IMR-90 (cell line): Measurements from ENCODE around the gene LIPK.

Source experiments
- BHLHE40 ChIP-seq: fragments of 150-350 bp; IDR thresholded peaks from 2 replicates; pipeline ENCODE4 v1.6.1; 2016; ENCODE audit warnings: mild to moderate bottlenecking, low read depth, low read length
- CEBPB ChIP-seq: IDR thresholded peaks from 2 replicates; pipeline ENCODE4 v1.6.1; 2012; ENCODE audit warnings: low read depth, low read length, improper control_type of control experiment
- FOS ChIP-seq: fragments of 150-350 bp; IDR thresholded peaks from 2 replicates; pipeline ENCODE4 v1.6.1; 2016; ENCODE audit warnings: low read depth, low read length
- MXI1 ChIP-seq: IDR thresholded peaks from 2 replicates; pipeline ENCODE4 v1.6.1; 2012; ENCODE audit warnings: low read depth, mild to moderate bottlenecking, low read length, moderate library complexity, borderline replicate concordance
- POLR2A ChIP-seq: IDR thresholded peaks from 2 replicates; pipeline ENCODE4 v1.6.1; 2012; ENCODE audit warnings: mild to moderate bottlenecking, low read depth, low read length
- TF ChIP-seq, protein P1 (sequence below): conservative IDR thresholded peaks from 2 replicates; pipeline ENCODE4 v1.5.1; 2012; ENCODE audit warnings: mild to moderate bottlenecking, low read depth, low read length, improper control_type of control experiment
- TF ChIP-seq, protein P2 (sequence below): fragments of 150-350 bp; IDR thresholded peaks from 2 replicates; pipeline ENCODE4 v1.6.1; 2017; ENCODE audit warnings: mild to moderate bottlenecking, antibody characterized with exemption, low read length, low read depth

DNA sequence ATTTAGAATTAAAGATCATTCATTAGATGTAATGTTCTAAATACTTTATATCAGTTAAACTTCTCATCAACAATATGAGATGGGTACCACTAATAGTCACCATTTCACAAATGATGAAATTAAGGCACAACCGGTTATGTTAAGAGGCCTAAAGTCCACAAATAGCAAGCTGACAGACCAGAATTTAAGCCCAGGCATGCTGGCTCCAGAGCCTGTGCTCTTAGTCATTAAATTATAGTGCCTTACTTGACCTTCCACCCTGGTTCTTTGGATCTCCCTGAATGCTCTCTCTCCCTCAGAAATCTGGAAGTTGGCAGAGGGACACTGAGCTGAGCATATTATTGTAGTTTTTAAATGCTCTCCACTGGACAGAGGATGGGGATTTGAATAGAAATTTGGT lies 57.4 kb downstream of the LIPK start:
- TF ChIP-seq POLR2A = no peak
- TF ChIP-seq, protein P1, sequence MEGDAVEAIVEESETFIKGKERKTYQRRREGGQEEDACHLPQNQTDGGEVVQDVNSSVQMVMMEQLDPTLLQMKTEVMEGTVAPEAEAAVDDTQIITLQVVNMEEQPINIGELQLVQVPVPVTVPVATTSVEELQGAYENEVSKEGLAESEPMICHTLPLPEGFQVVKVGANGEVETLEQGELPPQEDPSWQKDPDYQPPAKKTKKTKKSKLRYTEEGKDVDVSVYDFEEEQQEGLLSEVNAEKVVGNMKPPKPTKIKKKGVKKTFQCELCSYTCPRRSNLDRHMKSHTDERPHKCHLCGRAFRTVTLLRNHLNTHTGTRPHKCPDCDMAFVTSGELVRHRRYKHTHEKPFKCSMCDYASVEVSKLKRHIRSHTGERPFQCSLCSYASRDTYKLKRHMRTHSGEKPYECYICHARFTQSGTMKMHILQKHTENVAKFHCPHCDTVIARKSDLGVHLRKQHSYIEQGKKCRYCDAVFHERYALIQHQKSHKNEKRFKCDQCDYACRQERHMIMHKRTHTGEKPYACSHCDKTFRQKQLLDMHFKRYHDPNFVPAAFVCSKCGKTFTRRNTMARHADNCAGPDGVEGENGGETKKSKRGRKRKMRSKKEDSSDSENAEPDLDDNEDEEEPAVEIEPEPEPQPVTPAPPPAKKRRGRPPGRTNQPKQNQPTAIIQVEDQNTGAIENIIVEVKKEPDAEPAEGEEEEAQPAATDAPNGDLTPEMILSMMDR = no peak
- TF ChIP-seq MXI1 = no peak
- TF ChIP-seq BHLHE40 = no peak
- TF ChIP-seq, protein P2, sequence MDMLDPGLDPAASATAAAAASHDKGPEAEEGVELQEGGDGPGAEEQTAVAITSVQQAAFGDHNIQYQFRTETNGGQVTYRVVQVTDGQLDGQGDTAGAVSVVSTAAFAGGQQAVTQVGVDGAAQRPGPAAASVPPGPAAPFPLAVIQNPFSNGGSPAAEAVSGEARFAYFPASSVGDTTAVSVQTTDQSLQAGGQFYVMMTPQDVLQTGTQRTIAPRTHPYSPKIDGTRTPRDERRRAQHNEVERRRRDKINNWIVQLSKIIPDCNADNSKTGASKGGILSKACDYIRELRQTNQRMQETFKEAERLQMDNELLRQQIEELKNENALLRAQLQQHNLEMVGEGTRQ = no peak
- TF ChIP-seq CEBPB = no peak
- no peak for TF ChIP-seq FOS
